Gastrocnemius medialis (tissue), 4 donors: ENCODE data around the gene TNNT1. TPM values are rescaled to one million over a fixed set of nuclear protein-coding genes. Genes with fewer than 3 reads are reported as not detected.
A peak's percentile ranks its signal among the peaks of the same experiment; 100 is the strongest.
"Not testable (repeated sequence)": the region's sequence is repeated elsewhere in the genome, so short reads cannot be mapped to it uniquely, and the experiment has no call there.

Experiments used
- ATAC-seq, 2 donors: fragments of 150-250 bp; one replicate each; pipeline ENCODE4 v1.9.1; 2016
- DNase-seq, 2 donors: peaks; one replicate each; pipeline ENCODE4 v3.0.0-alpha.2; 2019
- H3K27ac ChIP-seq, 4 donors: fragments of 200-600 bp; sonication (generic); 1 replicate in 1 of 4; 2 replicates in 3 of 4; pipeline ENCODE4 v1.5.1; 2016 to 2018; ENCODE audit warnings: mild to moderate bottlenecking in 2 of 4, moderate library complexity in 1 of 4
- H3K27me3 ChIP-seq, 3 donors: fragments of 200-600 bp; sonication (generic) in 2 of 3; 1 replicate in 1 of 3; 2 replicates in 2 of 3; pipeline versions ENCODE4 v1.5.1 to v1.6.0; 2016 to 2019; ENCODE audit warnings: mild to moderate bottlenecking in 1 of 3, moderate library complexity in 1 of 3
- H3K36me3 ChIP-seq, 2 donors: fragments of 200-600 bp; sonication (generic) in 1 of 2; one replicate each; pipeline ENCODE4 v1.5.1; 2017 to 2018
- H3K4me1 ChIP-seq, 2 donors: fragments of 200-600 bp; sonication (generic) in 1 of 2; one replicate each; pipeline ENCODE4 v1.5.1; 2016 to 2017; ENCODE audit warnings: mild to moderate bottlenecking in 2 of 2
- H3K4me3 ChIP-seq, 4 donors: fragments of 200-600 bp; sonication (generic) in 3 of 4; 1 replicate in 1 of 4; 2 replicates in 3 of 4; pipeline ENCODE4 v1.5.1; 2016 to 2019; ENCODE audit warnings: mild to moderate bottlenecking in 2 of 4
- H3K9me3 ChIP-seq, 3 donors: fragments of 200-600 bp; sonication (generic) in 2 of 3; 1 replicate in 1 of 3; 2 replicates in 2 of 3; pipeline ENCODE4 v1.5.1; 2016 to 2019
- POLR2A ChIP-seq, 2 donors: fragments of 450-650 bp; IDR thresholded peaks; one replicate each; pipeline ENCODE4 v1.6.1; 2017; ENCODE audit warnings: antibody characterized with exemption in 2 of 2, mild to moderate bottlenecking in 2 of 2, moderate library complexity in 2 of 2
- in situ Hi-C, 4 donors: fragments of 200-750 bp; cut with MboI; loops; one replicate each; pipeline versions ENCODE4 v1.15.0 to v1.8.0; 2017; ENCODE audit warnings: low sequenced_read_pairs in 4 of 4
- intact Hi-C: fragments of 100-400 bp; cut with DNase I; formaldehyde crosslinking; loops from one replicate; pipeline ENCODE4 v1.15.1; 2023; ENCODE audit warnings: low total_unique reads
- total RNA-seq, 4 donors: library from RNA; depleted of rRNA; stranded (reverse); fragments of >200 nt; gene quantifications; one replicate each; pipeline versions ENCODE4 v1.1.0 to v1.2.3, GENCODE V29; 2016
- TF ChIP-seq, protein P1 (sequence below), 5 experiments: fragments of 450-650 bp in 3 of 5; fragments of 200-600 bp in 2 of 5; sonication (generic) in 2 of 5; IDR thresholded peaks in 4 of 5; conservative IDR thresholded peaks in 1 of 5; 1 replicate in 4 of 5; 2 replicates in 1 of 5; pipeline ENCODE4 v1.5.1; 2016 to 2019; ENCODE audit warnings: antibody characterized with exemption in 5 of 5, mild to moderate bottlenecking in 3 of 5, moderate library complexity in 3 of 5

The TNNT1 gene
- total RNA-seq, 4 donors from 2014 or later = 2,342 to 9,166 (median 6,627) TPM

DNA sequence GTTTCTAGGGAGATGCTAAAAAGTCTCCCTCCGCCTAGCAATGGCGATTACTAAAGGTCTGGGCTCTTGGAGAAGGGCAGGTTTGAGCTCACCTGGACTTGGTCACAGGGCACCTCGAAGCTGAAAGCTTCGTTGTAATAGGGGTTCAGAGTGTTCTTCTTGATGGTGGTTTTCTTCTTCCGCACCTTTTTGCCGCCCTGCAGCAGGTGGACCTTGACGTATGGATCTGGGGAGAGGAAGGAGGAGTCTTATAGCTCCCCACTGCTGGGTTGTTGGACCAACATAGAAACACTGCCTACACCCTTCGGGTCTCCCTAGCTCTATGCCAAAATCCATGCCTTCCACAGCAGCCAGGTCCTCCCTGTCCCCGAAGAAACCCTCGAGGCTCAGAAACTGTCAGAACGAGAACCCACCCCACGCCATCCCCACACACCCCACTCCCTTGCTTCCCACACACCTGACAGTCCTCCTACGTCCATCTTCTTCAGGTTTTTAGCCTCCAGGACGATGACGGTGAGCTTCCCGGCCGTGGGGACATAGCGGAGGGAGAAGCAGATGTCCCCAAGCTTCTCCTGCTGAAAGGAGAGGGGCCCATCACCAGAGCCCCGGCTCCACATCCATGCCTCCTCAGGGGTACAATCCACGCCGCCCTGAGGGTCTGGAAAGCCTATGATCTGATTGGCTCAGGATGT lies 25.6 kb upstream of the TNNT1 start:
- H3K27ac ChIP-seq = no peak overlapping the region
- peaks cover 12 to 13% of the 10 kb centered on the region in 2 donors for H3K4me1 ChIP-seq
- TF ChIP-seq POLR2A (IDR thresholded peaks at IDR 0.05) = no peak
- TF ChIP-seq, protein P1, sequence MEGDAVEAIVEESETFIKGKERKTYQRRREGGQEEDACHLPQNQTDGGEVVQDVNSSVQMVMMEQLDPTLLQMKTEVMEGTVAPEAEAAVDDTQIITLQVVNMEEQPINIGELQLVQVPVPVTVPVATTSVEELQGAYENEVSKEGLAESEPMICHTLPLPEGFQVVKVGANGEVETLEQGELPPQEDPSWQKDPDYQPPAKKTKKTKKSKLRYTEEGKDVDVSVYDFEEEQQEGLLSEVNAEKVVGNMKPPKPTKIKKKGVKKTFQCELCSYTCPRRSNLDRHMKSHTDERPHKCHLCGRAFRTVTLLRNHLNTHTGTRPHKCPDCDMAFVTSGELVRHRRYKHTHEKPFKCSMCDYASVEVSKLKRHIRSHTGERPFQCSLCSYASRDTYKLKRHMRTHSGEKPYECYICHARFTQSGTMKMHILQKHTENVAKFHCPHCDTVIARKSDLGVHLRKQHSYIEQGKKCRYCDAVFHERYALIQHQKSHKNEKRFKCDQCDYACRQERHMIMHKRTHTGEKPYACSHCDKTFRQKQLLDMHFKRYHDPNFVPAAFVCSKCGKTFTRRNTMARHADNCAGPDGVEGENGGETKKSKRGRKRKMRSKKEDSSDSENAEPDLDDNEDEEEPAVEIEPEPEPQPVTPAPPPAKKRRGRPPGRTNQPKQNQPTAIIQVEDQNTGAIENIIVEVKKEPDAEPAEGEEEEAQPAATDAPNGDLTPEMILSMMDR (IDR thresholded peaks at IDR 0.05 in 4 of 5, conservative IDR thresholded peaks at IDR 0.05 in 1 of 5) = no peak
- ATAC-seq (no peak), DNase-seq (no peak)
- intact Hi-C loops (no loop called here), in situ Hi-C loops (no loop called here)
- H3K4me3 ChIP-seq = no peak overlapping the region
- no peaks in the 10 kb centered on the region for H3K9me3 ChIP-seq
- peaks cover 97 to 98% (median 97%) of the 10 kb centered on the region in 3 donors for H3K27me3 ChIP-seq
- H3K36me3 ChIP-seq = no peaks in the 10 kb centered on the region

DNA sequence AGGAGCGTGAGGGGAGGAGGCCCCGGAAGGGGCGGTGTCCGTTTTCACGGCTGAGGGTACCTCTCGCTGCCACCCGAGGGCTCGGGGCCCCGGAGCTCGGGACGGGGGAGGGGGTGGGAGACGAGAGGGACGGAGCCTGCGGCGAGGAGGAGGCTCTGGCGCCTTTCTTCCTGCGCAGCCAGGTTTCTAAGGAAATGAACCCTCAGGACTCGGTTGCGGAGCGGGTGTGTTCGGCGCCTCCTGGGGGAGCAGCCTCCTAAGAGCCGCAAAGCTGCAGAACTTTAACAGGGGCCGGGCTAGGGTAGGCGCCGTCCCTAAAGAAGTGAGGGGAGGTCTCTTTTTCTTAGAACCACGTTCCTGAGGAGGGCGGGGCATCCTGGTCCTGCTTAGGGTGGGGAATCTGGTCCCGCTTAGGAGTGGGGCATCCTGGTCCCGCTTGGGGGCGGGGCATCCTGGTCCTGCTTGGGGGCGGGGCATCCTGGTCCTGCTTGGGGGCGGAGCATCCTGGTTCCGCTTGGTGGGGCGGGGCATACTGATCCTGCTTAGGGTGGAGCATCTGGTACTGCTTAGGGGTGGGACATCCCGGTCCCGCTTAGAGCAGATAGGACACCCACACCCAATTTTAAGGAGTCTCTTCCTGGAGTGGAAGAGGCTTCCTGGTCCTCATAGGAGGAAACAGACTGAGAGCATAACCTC lies 24.9 kb upstream of the TNNT1 start:
- Histone ChIP-seq H3K9me3 (no peaks in the 10 kb centered on the region), H3K27ac (no peak overlapping the region), H3K27me3 (peaks cover 97 to 98% (median 97%) of the 10 kb centered on the region in 3 donors), H3K4me1 (peaks cover 6 to 7% of the 10 kb centered on the region in 2 donors), H3K36me3 (no peaks in the 10 kb centered on the region), H3K4me3 (peak overlapping the region in 3 of 4 donors; percentile 10 to 40 (median 27))
- DNase-seq (no peak), ATAC-seq (peak in 1 of 2 donors; percentile 35)
- in situ Hi-C loops = no loop called here
- intact Hi-C loops = no loop called here
- TF ChIP-seq POLR2A (IDR thresholded peaks at IDR 0.05) = no peak

DNA sequence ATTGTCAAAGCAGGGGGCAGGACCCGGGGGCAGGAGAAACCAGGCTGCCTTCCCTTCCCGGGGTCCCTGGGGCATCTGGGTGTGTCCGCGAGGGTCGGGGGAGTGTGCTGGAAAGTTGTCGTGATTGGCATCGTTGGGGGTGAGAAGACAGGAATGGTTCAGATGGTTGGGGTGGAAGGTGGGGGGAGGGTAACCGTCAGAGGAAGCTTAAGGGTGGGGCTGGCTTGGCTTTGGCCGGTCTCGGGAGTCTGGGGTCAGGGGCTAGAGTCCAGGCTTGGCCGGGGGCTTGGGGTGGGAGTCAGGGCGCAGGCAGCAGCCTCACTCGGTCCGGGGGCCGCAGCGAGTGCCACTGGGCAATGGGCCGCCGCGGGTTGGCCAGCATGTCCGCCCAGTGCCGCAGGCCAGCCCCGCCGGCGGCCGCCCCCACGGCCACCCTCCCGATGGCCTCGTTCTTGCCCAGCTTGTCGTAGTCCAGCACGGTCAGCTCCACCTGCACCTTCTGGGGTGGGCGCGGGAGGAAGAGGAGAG lies 24.2 kb upstream of the TNNT1 start:
- no peaks in the 10 kb centered on the region for H3K9me3 ChIP-seq
- H3K27me3 ChIP-seq = peaks cover 96 to 100% (median 100%) of the 10 kb centered on the region in 3 donors
- in situ Hi-C loops = no loop called here
- ATAC-seq (no peak), DNase-seq (no peak)
- peaks cover 3 to 7% of the 10 kb centered on the region in 2 donors for H3K4me1 ChIP-seq
- no peak overlapping the region for H3K27ac ChIP-seq
- no peaks in the 10 kb centered on the region for H3K36me3 ChIP-seq
- intact Hi-C loops = no loop called here
- TF ChIP-seq, protein P1 (IDR thresholded peaks at IDR 0.05 in 4 of 5, conservative IDR thresholded peaks at IDR 0.05 in 1 of 5) = no peak
- TF ChIP-seq POLR2A (IDR thresholded peaks at IDR 0.05) = no peak
- H3K4me3 ChIP-seq = peak overlapping the region in 3 of 4 donors; percentile 10 to 40 (median 27)

DNA sequence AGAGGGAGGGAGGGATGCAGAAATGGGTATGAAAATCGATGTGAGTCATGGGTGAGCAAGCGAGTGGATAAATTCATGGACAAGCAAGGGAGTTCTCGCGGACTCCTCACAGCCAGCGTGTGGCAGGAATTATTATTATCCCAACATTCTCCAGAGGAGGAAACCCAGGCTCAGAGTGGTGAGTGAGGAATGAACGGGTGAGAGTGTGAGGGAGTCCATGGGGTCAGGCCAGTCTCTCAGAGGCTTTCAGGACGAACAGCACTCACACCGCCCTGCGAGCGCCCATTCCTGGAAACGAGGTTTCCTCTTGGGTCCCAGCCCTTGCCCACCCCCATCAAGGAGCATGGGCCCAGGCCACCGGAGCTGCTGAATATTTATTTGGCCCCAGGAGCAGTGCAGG lies 23.7 kb upstream of the TNNT1 start:
- Histone ChIP-seq H3K4me3 (no peak overlapping the region), H3K36me3 (no peaks in the 10 kb centered on the region), H3K27me3 (peaks cover 93 to 99% (median 99%) of the 10 kb centered on the region in 3 donors), H3K9me3 (no peaks in the 10 kb centered on the region), H3K27ac (no peak overlapping the region), H3K4me1 (peaks cover 3 to 7% of the 10 kb centered on the region in 2 donors)
- in situ Hi-C loops = no loop called here
- intact Hi-C loops = no loop called here
- no peak for DNase-seq
- ATAC-seq = no peak
- TF ChIP-seq, protein P1 (IDR thresholded peaks at IDR 0.05 in 4 of 5, conservative IDR thresholded peaks at IDR 0.05 in 1 of 5) = no peak
- no peak for TF ChIP-seq POLR2A (IDR thresholded peaks at IDR 0.05)

GRCh38 chr19:55172318-55172717 lies 23.3 kb upstream of the TNNT1 start:
- H3K4me3 ChIP-seq, in situ Hi-C loops, DNase-seq, intact Hi-C loops, H3K36me3 ChIP-seq, H3K9me3 ChIP-seq, H3K27ac ChIP-seq, ATAC-seq, H3K4me1 ChIP-seq: not testable (repeated sequence)
- H3K27me3 ChIP-seq = peaks cover 93 to 99% (median 98%) of the 10 kb centered on the region in 3 donors
